Measurements from ENCODE around the gene WDR20.
"Not testable (repeated sequence)": the region's sequence is repeated elsewhere in the genome, so short reads cannot be mapped to it uniquely, and the experiment has no call there.

The WDR20 gene

GRCh38 chr14:102164965-102165364 is 25.3 kb downstream of the WDR20 start:
- Mint-ChIP-seq H3K27me3 (no peaks in the 10 kb centered on the region), H3K4me1 (ENCODE audit: low read depth) (peaks cover 54% of the 10 kb centered on the region), H3K9me3 (peaks cover 8% of the 10 kb centered on the region), H3K36me3 (ENCODE audit: low read depth) (peaks cover 40% of the 10 kb centered on the region), H3K4me3 (no peak overlapping the region), H3K27ac (peak overlapping the region; percentile 75)
- intact Hi-C loops (cut with micrococcal nuclease), result no loop called here

- Mint-ChIP-seq H3K9me3 (no peaks in the 10 kb centered on the region), H3K4me3 (no peak overlapping the region), H3K27ac (no peak overlapping the region), H3K36me3 (ENCODE audit: low read depth) (peaks cover 28% of the 10 kb centered on the region), H3K4me1 (ENCODE audit: low read depth) (peaks cover 36% of the 10 kb centered on the region), H3K27me3 (no peaks in the 10 kb centered on the region)
- intact Hi-C loops (cut with micrococcal nuclease), result no loop called here
Observed at GRCh38 chr14:102170061-102170460, 30.4 kb downstream of the WDR20 start.

GRCh38 chr14:102171173-102172020 is 31.7 kb downstream of the WDR20 start:
- Mint-ChIP-seq H3K4me3 (no peak overlapping the region), H3K27ac (no peak overlapping the region), H3K27me3 (no peaks in the 10 kb centered on the region), H3K36me3 (ENCODE audit: low read depth) (peaks cover 22% of the 10 kb centered on the region), H3K9me3 (no peaks in the 10 kb centered on the region), H3K4me1 (ENCODE audit: low read depth) (peaks cover 31% of the 10 kb centered on the region)
- intact Hi-C loops (cut with micrococcal nuclease), result no loop called here

- intact Hi-C loops (cut with micrococcal nuclease); H3K4me3 Mint-ChIP-seq; H3K27me3 Mint-ChIP-seq; H3K27ac Mint-ChIP-seq; H3K9me3 Mint-ChIP-seq: not testable (repeated sequence)
- peaks cover 27% of the 10 kb centered on the region for H3K4me1 Mint-ChIP-seq (ENCODE audit: low read depth)
- H3K36me3 Mint-ChIP-seq (ENCODE audit: low read depth), result peaks cover 22% of the 10 kb centered on the region
Observed at GRCh38 chr14:102172021-102172272, 32.2 kb downstream of the WDR20 start.

- H3K4me3 Mint-ChIP-seq; H3K27ac Mint-ChIP-seq; H3K9me3 Mint-ChIP-seq; intact Hi-C loops (cut with micrococcal nuclease); H3K27me3 Mint-ChIP-seq: not testable (repeated sequence)
- Mint-ChIP-seq H3K4me1 (ENCODE audit: low read depth) (peaks cover 24% of the 10 kb centered on the region), H3K36me3 (ENCODE audit: low read depth) (peaks cover 17% of the 10 kb centered on the region)
Observed at GRCh38 chr14:102172721-102173120, 33.0 kb downstream of the WDR20 start.

- Mint-ChIP-seq H3K4me1 (ENCODE audit: low read depth) (peaks cover 10% of the 10 kb centered on the region), H3K36me3 (ENCODE audit: low read depth) (peaks cover 10% of the 10 kb centered on the region), H3K27me3 (no peaks in the 10 kb centered on the region), H3K4me3 (no peak overlapping the region), H3K9me3 (no peaks in the 10 kb centered on the region), H3K27ac (no peak overlapping the region)
- intact Hi-C loops (cut with micrococcal nuclease), result no loop called here
Observed at GRCh38 chr14:102177161-102177560, 37.5 kb downstream of the WDR20 start.

- Mint-ChIP-seq H3K36me3 (ENCODE audit: low read depth) (peaks cover 10% of the 10 kb centered on the region), H3K27me3 (no peaks in the 10 kb centered on the region), H3K4me3 (no peak overlapping the region), H3K4me1 (ENCODE audit: low read depth) (peaks cover 10% of the 10 kb centered on the region), H3K27ac (no peak overlapping the region), H3K9me3 (no peaks in the 10 kb centered on the region)
- intact Hi-C loops (cut with micrococcal nuclease), result no loop called here
Observed at GRCh38 chr14:102178806-102179205, 39.1 kb downstream of the WDR20 start.

GRCh38 chr14:102180248-102180998 is 40.7 kb downstream of the WDR20 start:
- H3K4me1 Mint-ChIP-seq (ENCODE audit: low read depth), result peaks cover 18% of the 10 kb centered on the region
- H3K27ac Mint-ChIP-seq, result no peak overlapping the region
- no peak overlapping the region for H3K4me3 Mint-ChIP-seq
- H3K9me3 Mint-ChIP-seq, result no peaks in the 10 kb centered on the region
- intact Hi-C loops (cut with micrococcal nuclease), result no loop called here
- no peaks in the 10 kb centered on the region for H3K27me3 Mint-ChIP-seq
- H3K36me3 Mint-ChIP-seq (ENCODE audit: low read depth), result peaks cover 10% of the 10 kb centered on the region

GRCh38 chr14:102181187-102181586 is 41.5 kb downstream of the WDR20 start:
- no peaks in the 10 kb centered on the region for H3K9me3 Mint-ChIP-seq
- H3K36me3 Mint-ChIP-seq (ENCODE audit: low read depth), result peaks cover 10% of the 10 kb centered on the region
- H3K4me3 Mint-ChIP-seq, result no peak overlapping the region
- peaks cover 19% of the 10 kb centered on the region for H3K4me1 Mint-ChIP-seq (ENCODE audit: low read depth)
- no peak overlapping the region for H3K27ac Mint-ChIP-seq
- no peaks in the 10 kb centered on the region for H3K27me3 Mint-ChIP-seq
- intact Hi-C loops (cut with micrococcal nuclease), result no loop called here

- Mint-ChIP-seq H3K36me3 (ENCODE audit: low read depth) (peaks cover 10% of the 10 kb centered on the region), H3K4me3 (no peak overlapping the region), H3K27me3 (no peaks in the 10 kb centered on the region), H3K9me3 (no peaks in the 10 kb centered on the region), H3K27ac (no peak overlapping the region), H3K4me1 (ENCODE audit: low read depth) (peaks cover 21% of the 10 kb centered on the region)
- intact Hi-C loops (cut with micrococcal nuclease), result no loop called here
Observed at GRCh38 chr14:102182190-102182589, 42.5 kb downstream of the WDR20 start.

- peaks cover 27% of the 10 kb centered on the region for H3K4me1 Mint-ChIP-seq (ENCODE audit: low read depth)
- intact Hi-C loops (cut with micrococcal nuclease), result no loop called here
- H3K9me3 Mint-ChIP-seq, result no peaks in the 10 kb centered on the region
- H3K27me3 Mint-ChIP-seq, result no peaks in the 10 kb centered on the region
- no peak overlapping the region for H3K27ac Mint-ChIP-seq
- H3K36me3 Mint-ChIP-seq (ENCODE audit: low read depth), result peaks cover 6% of the 10 kb centered on the region
- H3K4me3 Mint-ChIP-seq, result no peak overlapping the region
Observed at GRCh38 chr14:102182936-102183619, 43.4 kb downstream of the WDR20 start.

- no peaks in the 10 kb centered on the region for H3K9me3 Mint-ChIP-seq
- no peak overlapping the region for H3K4me3 Mint-ChIP-seq
- H3K27me3 Mint-ChIP-seq, result no peaks in the 10 kb centered on the region
- no peak overlapping the region for H3K27ac Mint-ChIP-seq
- H3K4me1 Mint-ChIP-seq (ENCODE audit: low read depth), result peaks cover 27% of the 10 kb centered on the region
- intact Hi-C loops (cut with micrococcal nuclease), result no loop called here
- no peaks in the 10 kb centered on the region for H3K36me3 Mint-ChIP-seq (ENCODE audit: low read depth)
Observed at GRCh38 chr14:102183886-102184285, 44.2 kb downstream of the WDR20 start.

GRCh38 chr14:102184316-102185035 is 44.8 kb downstream of the WDR20 start:
- intact Hi-C loops (cut with micrococcal nuclease), result no loop called here
- no peak overlapping the region for H3K27ac Mint-ChIP-seq
- no peaks in the 10 kb centered on the region for H3K9me3 Mint-ChIP-seq
- H3K4me1 Mint-ChIP-seq (ENCODE audit: low read depth), result peaks cover 27% of the 10 kb centered on the region
- H3K36me3 Mint-ChIP-seq (ENCODE audit: low read depth), result no peaks in the 10 kb centered on the region
- H3K27me3 Mint-ChIP-seq, result no peaks in the 10 kb centered on the region
- no peak overlapping the region for H3K4me3 Mint-ChIP-seq

GRCh38 chr14:102185360-102185759 is 45.7 kb downstream of the WDR20 start:
- intact Hi-C loops (cut with micrococcal nuclease), result no loop called here
- no peak overlapping the region for H3K4me3 Mint-ChIP-seq
- H3K4me1 Mint-ChIP-seq (ENCODE audit: low read depth), result peaks cover 35% of the 10 kb centered on the region
- no peaks in the 10 kb centered on the region for H3K9me3 Mint-ChIP-seq
- H3K36me3 Mint-ChIP-seq (ENCODE audit: low read depth), result no peaks in the 10 kb centered on the region
- no peak overlapping the region for H3K27ac Mint-ChIP-seq
- H3K27me3 Mint-ChIP-seq, result no peaks in the 10 kb centered on the region

Measured in dendritic cell treated with granulocyte-macrophage colony-stimulating factor and Interleukin-4, amounts not matched to agents 40 ng/mL and 50 ng/mL, for 4 days (primary cell).